K562 (cell line): Measurements from ENCODE around the gene TNFAIP3. TPM values are rescaled to one million over a fixed set of nuclear protein-coding genes. Genes with fewer than 3 reads are reported as not detected.

ENCODE experiments used
- CBFA2T3 ChIP-seq: fragments of 450-650 bp; IDR thresholded peaks from 2 replicates; pipeline ENCODE4 v1.6.1; 2017
- CBX2 ChIP-seq: fragments of 200-600 bp; sonication (generic); IDR thresholded peaks from one replicate; pipeline ENCODE4 v1.6.1; 2012; ENCODE audit warnings: mild to moderate bottlenecking, low read length, inconsistent platforms; ENCODE audit not compliant: insufficient read depth, poor library complexity, severe bottlenecking
- FOSL1 ChIP-seq: fragments of 200-800 bp; sonication (Bioruptor generic); conservative IDR thresholded peaks from 2 replicates; pipeline ENCODE4 v1.6.1; 2016; ENCODE audit warnings: missing genetic modification characterization, missing compliant biosample characterization
- GTF2A2 ChIP-seq: IDR thresholded peaks from 2 replicates; pipeline ENCODE4 v1.6.1; 2016; ENCODE audit warnings: mild to moderate bottlenecking, missing genetic modification characterization, missing compliant biosample characterization
- MCM2 ChIP-seq: fragments of 450-650 bp; IDR thresholded peaks from 2 replicates; pipeline ENCODE4 v1.6.1; 2017; ENCODE audit warnings: low read depth, mild to moderate bottlenecking
- NR2C2 ChIP-seq, 2 experiments: fragments of 200-800 bp in 1 of 2; sonication (Bioruptor generic) in 1 of 2; sonication (generic) in 1 of 2; formaldehyde crosslinking in 1 of 2; IDR thresholded peaks; 2 replicates each; pipeline versions ENCODE4 v1.6.1 to v1.8.0; 2016 to 2022; ENCODE audit warnings: mild to moderate bottlenecking in 1 of 2, missing compliant biosample characterization in 1 of 2, missing genetic modification characterization in 1 of 2, missing genetic modification reagents in 1 of 2
- POU5F1 ChIP-seq: fragments of 150-350 bp; IDR thresholded peaks from 2 replicates; pipeline ENCODE4 v1.6.1; 2014; ENCODE audit warnings: borderline replicate concordance, low read length, low read depth, mild to moderate bottlenecking; ENCODE audit not compliant: partially characterized antibody
- U2AF1 ChIP-seq: fragments of 200-400 bp; formaldehyde crosslinking; optimal IDR thresholded peaks from 2 replicates; pipeline ENCODE3; 2017; ENCODE audit warnings: mild to moderate bottlenecking, low read depth, low read length, moderate library complexity
- ZNF134 ChIP-seq: fragments of 250-450 bp; sonication (Bioruptor Pico); conservative IDR thresholded peaks from 2 replicates; pipeline ENCODE4 v1.4.0; 2020
- ZNF174 ChIP-seq: fragments of 250-450 bp; sonication (Bioruptor Pico); IDR thresholded peaks from 2 replicates; pipeline ENCODE4 v1.4.0; 2020; ENCODE audit warnings: mild to moderate bottlenecking
- ZNF436 ChIP-seq: fragments of 250-450, 450-650 bp; sonication (Bioruptor Pico); formaldehyde crosslinking; IDR thresholded peaks from 2 replicates; pipeline ENCODE4 v1.7.0; 2020; ENCODE audit warnings: mild to moderate bottlenecking
- ZNF668 ChIP-seq: fragments of 250-450 bp; sonication (Bioruptor Pico); IDR thresholded peaks from 2 replicates; pipeline ENCODE4 v1.8.0; 2022; ENCODE audit warnings: mild to moderate bottlenecking, inconsistent platforms
- ZNF695 ChIP-seq: fragments of 450-650 bp; formaldehyde crosslinking; IDR thresholded peaks from 2 replicates; pipeline ENCODE4 v1.4.0; 2020; ENCODE audit warnings: mild to moderate bottlenecking, moderate library complexity
- polyA plus RNA-seq, 8 experiments: library from polyadenylated mRNA; depleted of rRNA in 4 of 8; stranded (reverse) in 5 of 8; unstranded in 3 of 8; fragments of >200 nt; fragmentation: Nextera tagmentation in 2 of 8; fragmentation: Illumina TruSeq in 1 of 8; extraction: Ambion mirVana in 2 of 8; extraction: Trizol in 1 of 8; gene quantifications; 2 replicates each; pipeline versions ENCODE4 v1.2.1 to v1.2.3, GENCODE V29; 2011 to 2014; ENCODE audit warnings: inconsistent platforms in 1 of 8, missing spikeins in 1 of 8
- total RNA-seq, 7 experiments: library from RNA; depleted of rRNA in 6 of 7; stranded (reverse); fragments of >200 nt in 6 of 7; fragmentation: Illumina TruSeq in 2 of 7; extraction: Trizol in 2 of 7; gene quantifications; 2 replicates each; pipeline versions ENCODE4 v1.2.1 to v1.2.3, GENCODE V29; 2011 to 2021; ENCODE audit warnings: low replicate concordance in 1 of 7
- TF ChIP-seq, protein P1 (sequence below): sonication (generic); formaldehyde crosslinking; IDR thresholded peaks from 2 replicates; pipeline ENCODE4 v1.8.0; 2023; ENCODE audit warnings: mild to moderate bottlenecking, missing genetic modification reagents
- TF ChIP-seq, protein P2 (sequence below): fragments of 250-450 bp; sonication (Bioruptor Pico); IDR thresholded peaks from 2 replicates; pipeline ENCODE4 v1.8.0; 2022; ENCODE audit warnings: inconsistent platforms
- TF ChIP-seq, protein P3 (sequence below): fragments of 450-650 bp; IDR thresholded peaks from 2 replicates; pipeline ENCODE4 v1.6.1; 2016
- TF ChIP-seq, protein P4 (sequence below), 3 experiments: IDR thresholded peaks in 2 of 3; conservative IDR thresholded peaks in 1 of 3; 2 replicates each; pipeline ENCODE4 v1.5.1; 2011 to 2012; ENCODE audit warnings: low read length in 3 of 3, mild to moderate bottlenecking in 3 of 3, control low read depth in 2 of 3, improper control_type of control experiment in 1 of 3, inconsistent platforms in 1 of 3, low read depth in 1 of 3, mixed read lengths in 1 of 3, moderate library complexity in 1 of 3; ENCODE audit not compliant: insufficient read depth in 2 of 3

Gene TNFAIP3
- total and polyA plus RNA-seq, 9 of the 15 experiments (the other 6 are each of a cell fraction or from before 2014, with no cell fraction given) = 0.79 to 17.0 (median 6.4) TPM

DNA sequence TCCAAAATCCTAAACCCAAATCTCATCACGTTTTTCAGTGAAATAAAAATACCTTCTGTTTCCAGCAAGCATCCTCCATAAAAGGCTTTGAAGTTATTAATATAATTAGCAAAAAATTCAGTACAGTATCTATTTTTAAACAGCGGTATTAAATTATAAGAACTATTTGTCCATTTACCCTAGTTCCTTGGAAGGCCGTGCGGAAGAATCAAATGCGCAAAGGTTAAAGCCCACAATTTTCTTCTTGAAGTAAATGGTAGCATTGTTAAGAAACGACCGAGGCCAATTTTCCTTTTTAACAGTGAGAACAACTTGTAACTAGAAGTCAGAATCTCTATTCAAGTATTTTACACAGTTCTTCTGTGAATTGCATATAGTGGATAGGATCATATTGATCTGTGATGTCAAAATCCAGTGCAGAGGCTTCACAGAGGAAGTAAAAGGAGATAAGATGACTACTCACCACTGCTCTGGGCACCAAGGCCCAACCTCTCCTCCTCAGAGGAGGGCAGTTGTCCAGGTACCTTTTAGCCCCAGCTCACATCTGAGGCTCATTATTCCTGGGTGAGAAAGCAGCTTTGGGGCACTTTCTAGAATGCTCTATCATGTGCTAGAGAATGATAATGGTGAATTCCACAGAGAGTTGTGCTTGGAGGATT, 36.3 kb downstream of the TNFAIP3 start (continued):
- TF ChIP-seq, protein P1, sequence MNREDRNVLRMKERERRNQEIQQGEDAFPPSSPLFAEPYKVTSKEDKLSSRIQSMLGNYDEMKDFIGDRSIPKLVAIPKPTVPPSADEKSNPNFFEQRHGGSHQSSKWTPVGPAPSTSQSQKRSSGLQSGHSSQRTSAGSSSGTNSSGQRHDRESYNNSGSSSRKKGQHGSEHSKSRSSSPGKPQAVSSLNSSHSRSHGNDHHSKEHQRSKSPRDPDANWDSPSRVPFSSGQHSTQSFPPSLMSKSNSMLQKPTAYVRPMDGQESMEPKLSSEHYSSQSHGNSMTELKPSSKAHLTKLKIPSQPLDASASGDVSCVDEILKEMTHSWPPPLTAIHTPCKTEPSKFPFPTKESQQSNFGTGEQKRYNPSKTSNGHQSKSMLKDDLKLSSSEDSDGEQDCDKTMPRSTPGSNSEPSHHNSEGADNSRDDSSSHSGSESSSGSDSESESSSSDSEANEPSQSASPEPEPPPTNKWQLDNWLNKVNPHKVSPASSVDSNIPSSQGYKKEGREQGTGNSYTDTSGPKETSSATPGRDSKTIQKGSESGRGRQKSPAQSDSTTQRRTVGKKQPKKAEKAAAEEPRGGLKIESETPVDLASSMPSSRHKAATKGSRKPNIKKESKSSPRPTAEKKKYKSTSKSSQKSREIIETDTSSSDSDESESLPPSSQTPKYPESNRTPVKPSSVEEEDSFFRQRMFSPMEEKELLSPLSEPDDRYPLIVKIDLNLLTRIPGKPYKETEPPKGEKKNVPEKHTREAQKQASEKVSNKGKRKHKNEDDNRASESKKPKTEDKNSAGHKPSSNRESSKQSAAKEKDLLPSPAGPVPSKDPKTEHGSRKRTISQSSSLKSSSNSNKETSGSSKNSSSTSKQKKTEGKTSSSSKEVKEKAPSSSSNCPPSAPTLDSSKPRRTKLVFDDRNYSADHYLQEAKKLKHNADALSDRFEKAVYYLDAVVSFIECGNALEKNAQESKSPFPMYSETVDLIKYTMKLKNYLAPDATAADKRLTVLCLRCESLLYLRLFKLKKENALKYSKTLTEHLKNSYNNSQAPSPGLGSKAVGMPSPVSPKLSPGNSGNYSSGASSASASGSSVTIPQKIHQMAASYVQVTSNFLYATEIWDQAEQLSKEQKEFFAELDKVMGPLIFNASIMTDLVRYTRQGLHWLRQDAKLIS (CRISPR knock-in tag) = no peak
- TF ChIP-seq GTF2A2 (no peak; the same call in none of the 2 replicates), POU5F1 (no peak), FOSL1 (0 out of 2 replicates have a peak, but pooled peaks have one; percentile 32), MCM2 (no peak), ZNF174 (CRISPR knock-in tag) (no peak), CBFA2T3 (no peak), ZNF134 (0 out of 2 replicates have a peak, but pooled peaks have one; percentile 36), U2AF1 (no peak), ZNF668 (CRISPR knock-in tag) (no peak), CBX2 (no peak), ZNF695 (CRISPR knock-in tag) (no peak), ZNF436 (CRISPR knock-in tag) (no peak), NR2C2 (CRISPR knock-in tag; IDR thresholded peaks at IDR 0.05) (no peak), NR2C2 (tag; IDR thresholded peaks at IDR 0.05) (peak; percentile 39; the same call in 1 of the 2 replicates)
- TF ChIP-seq, protein P2, sequence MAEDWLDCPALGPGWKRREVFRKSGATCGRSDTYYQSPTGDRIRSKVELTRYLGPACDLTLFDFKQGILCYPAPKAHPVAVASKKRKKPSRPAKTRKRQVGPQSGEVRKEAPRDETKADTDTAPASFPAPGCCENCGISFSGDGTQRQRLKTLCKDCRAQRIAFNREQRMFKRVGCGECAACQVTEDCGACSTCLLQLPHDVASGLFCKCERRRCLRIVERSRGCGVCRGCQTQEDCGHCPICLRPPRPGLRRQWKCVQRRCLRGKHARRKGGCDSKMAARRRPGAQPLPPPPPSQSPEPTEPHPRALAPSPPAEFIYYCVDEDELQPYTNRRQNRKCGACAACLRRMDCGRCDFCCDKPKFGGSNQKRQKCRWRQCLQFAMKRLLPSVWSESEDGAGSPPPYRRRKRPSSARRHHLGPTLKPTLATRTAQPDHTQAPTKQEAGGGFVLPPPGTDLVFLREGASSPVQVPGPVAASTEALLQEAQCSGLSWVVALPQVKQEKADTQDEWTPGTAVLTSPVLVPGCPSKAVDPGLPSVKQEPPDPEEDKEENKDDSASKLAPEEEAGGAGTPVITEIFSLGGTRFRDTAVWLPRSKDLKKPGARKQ (CRISPR knock-in tag) = peak; percentile 73
- TF ChIP-seq, protein P3, sequence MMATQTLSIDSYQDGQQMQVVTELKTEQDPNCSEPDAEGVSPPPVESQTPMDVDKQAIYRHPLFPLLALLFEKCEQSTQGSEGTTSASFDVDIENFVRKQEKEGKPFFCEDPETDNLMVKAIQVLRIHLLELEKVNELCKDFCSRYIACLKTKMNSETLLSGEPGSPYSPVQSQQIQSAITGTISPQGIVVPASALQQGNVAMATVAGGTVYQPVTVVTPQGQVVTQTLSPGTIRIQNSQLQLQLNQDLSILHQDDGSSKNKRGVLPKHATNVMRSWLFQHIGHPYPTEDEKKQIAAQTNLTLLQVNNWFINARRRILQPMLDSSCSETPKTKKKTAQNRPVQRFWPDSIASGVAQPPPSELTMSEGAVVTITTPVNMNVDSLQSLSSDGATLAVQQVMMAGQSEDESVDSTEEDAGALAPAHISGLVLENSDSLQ = no peak
- TF ChIP-seq, protein P4, sequence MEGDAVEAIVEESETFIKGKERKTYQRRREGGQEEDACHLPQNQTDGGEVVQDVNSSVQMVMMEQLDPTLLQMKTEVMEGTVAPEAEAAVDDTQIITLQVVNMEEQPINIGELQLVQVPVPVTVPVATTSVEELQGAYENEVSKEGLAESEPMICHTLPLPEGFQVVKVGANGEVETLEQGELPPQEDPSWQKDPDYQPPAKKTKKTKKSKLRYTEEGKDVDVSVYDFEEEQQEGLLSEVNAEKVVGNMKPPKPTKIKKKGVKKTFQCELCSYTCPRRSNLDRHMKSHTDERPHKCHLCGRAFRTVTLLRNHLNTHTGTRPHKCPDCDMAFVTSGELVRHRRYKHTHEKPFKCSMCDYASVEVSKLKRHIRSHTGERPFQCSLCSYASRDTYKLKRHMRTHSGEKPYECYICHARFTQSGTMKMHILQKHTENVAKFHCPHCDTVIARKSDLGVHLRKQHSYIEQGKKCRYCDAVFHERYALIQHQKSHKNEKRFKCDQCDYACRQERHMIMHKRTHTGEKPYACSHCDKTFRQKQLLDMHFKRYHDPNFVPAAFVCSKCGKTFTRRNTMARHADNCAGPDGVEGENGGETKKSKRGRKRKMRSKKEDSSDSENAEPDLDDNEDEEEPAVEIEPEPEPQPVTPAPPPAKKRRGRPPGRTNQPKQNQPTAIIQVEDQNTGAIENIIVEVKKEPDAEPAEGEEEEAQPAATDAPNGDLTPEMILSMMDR (IDR thresholded peaks at IDR 0.05 in 2 of 3, conservative IDR thresholded peaks at IDR 0.05 in 1 of 3; ENCODE audit: insufficient read depth in 2 of 3, low read depth in 1 of 3, low read length in 3 of 3) = no peak
